Cardiac muscle cell (in vitro differentiated cells and primary cell): ENCODE data around the gene ACACA. TPM values are rescaled to one million over a fixed set of nuclear protein-coding genes. Genes with fewer than 3 reads are reported as not detected.
A peak's percentile ranks its signal among the peaks of the same experiment; 100 is the strongest.

Source experiments
- DNase-seq, 2 donors: peaks; one replicate each; pipeline versions ENCODE4 v3.0.0 to v3.0.0-alpha.2; 2010 to 2017; ENCODE audit warnings: low read depth in 1 of 2, low spot score in 1 of 2
- H3K27ac ChIP-seq: fragments of 200-600 bp; sonication (generic); 2 replicates; pipeline ENCODE4 v1.5.1; 2016
- H3K27me3 ChIP-seq: fragments of 200-600 bp; sonication (generic); 2 replicates; pipeline ENCODE4 v1.6.0; 2016; ENCODE audit warnings: control low read depth
- H3K36me3 ChIP-seq: fragments of 200-600 bp; sonication (generic); 2 replicates; pipeline ENCODE4 v1.5.1; 2016; ENCODE audit warnings: control low read depth
- H3K4me1 ChIP-seq: fragments of 200-600 bp; sonication (generic); 2 replicates; pipeline ENCODE4 v1.8.1; 2017; ENCODE audit warnings: low read depth, mild to moderate bottlenecking, mixed run types
- H3K4me3 ChIP-seq: fragments of 200-600 bp; sonication (generic); 2 replicates; pipeline ENCODE4 v1.5.1; 2016; ENCODE audit warnings: mild to moderate bottlenecking
- H3K9me3 ChIP-seq: fragments of 200-600 bp; sonication (generic); 2 replicates; pipeline ENCODE4 v1.5.1; 2017; ENCODE audit warnings: low read depth, mild to moderate bottlenecking, control low read depth
- polyA plus RNA-seq: library from polyadenylated mRNA; unstranded; fragments of >200 nt; fragmentation: Nextera tagmentation; extraction: Ambion mirVana; gene quantifications from 2 replicates; pipeline ENCODE4 v1.2.1, GENCODE V29; 2016
- total RNA-seq: library from RNA; depleted of rRNA; stranded (reverse); fragments of >200 nt; gene quantifications from 2 replicates; pipeline ENCODE4 v1.2.3, GENCODE V29; 2016
- TF ChIP-seq, protein P1 (sequence below): IDR thresholded peaks from 2 replicates; pipeline ENCODE4 v1.5.1; 2012; ENCODE audit warnings: low read depth, mild to moderate bottlenecking, low read length

The ACACA gene
- total and polyA plus RNA-seq, 2 experiments from 2014 or later = 42.5 to 47.6 TPM

DNA sequence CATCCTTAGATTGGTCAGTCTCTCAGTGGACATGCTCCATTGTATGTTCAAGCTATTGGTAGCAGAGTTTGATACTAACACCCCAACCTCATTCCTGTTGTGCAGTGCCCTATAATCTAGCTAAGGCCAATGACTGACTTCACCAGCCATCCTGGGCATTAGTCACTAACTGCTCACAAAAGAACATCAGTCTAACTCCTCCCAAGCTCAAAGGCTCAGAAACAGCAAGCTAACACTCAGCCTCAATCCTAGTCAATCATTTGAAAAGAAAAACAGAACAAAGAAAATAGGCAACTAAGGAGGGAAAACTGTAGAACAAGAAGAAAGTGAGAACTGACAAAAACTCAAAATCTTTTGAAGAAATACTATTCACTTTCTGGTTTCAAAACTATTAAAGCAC, 229.9 kb downstream of the ACACA start:
- no peaks in the 10 kb centered on the region for H3K27me3 ChIP-seq
- no peak overlapping the region for H3K27ac ChIP-seq
- no peak for DNase-seq
- H3K9me3 ChIP-seq = no peaks in the 10 kb centered on the region
- TF ChIP-seq, protein P1, sequence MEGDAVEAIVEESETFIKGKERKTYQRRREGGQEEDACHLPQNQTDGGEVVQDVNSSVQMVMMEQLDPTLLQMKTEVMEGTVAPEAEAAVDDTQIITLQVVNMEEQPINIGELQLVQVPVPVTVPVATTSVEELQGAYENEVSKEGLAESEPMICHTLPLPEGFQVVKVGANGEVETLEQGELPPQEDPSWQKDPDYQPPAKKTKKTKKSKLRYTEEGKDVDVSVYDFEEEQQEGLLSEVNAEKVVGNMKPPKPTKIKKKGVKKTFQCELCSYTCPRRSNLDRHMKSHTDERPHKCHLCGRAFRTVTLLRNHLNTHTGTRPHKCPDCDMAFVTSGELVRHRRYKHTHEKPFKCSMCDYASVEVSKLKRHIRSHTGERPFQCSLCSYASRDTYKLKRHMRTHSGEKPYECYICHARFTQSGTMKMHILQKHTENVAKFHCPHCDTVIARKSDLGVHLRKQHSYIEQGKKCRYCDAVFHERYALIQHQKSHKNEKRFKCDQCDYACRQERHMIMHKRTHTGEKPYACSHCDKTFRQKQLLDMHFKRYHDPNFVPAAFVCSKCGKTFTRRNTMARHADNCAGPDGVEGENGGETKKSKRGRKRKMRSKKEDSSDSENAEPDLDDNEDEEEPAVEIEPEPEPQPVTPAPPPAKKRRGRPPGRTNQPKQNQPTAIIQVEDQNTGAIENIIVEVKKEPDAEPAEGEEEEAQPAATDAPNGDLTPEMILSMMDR = no peak
- H3K4me3 ChIP-seq = no peak overlapping the region
- no peaks in the 10 kb centered on the region for H3K4me1 ChIP-seq
- peaks cover 17% of the 10 kb centered on the region for H3K36me3 ChIP-seq

DNA sequence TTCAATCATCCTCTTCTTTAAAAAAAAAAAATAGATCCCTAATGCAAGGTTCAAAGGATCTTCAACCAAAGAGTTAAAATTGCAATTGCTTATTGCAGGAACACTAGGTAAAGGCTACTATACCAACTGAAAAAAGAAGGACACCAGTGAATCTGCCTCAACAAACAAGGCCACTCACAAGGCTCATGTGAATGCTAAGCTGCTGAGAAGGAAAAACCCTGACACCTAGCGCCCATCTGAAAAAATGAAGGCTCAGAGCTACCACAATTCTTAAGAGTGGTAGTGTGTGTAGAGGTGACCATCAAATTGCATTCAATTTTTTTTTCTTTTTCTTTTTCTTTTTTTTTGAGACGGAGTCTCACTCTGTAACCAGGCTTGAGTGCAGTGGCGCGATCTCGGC, 232.4 kb downstream of the ACACA start:
- Histone ChIP-seq H3K36me3 (peaks cover 12% of the 10 kb centered on the region), H3K27me3 (no peaks in the 10 kb centered on the region), H3K4me3 (no peak overlapping the region), H3K9me3 (no peaks in the 10 kb centered on the region), H3K4me1 (no peaks in the 10 kb centered on the region), H3K27ac (no peak overlapping the region)
- DNase-seq = peak; percentile 55 to 71
- TF ChIP-seq, protein P1 = peak; percentile 50

DNA sequence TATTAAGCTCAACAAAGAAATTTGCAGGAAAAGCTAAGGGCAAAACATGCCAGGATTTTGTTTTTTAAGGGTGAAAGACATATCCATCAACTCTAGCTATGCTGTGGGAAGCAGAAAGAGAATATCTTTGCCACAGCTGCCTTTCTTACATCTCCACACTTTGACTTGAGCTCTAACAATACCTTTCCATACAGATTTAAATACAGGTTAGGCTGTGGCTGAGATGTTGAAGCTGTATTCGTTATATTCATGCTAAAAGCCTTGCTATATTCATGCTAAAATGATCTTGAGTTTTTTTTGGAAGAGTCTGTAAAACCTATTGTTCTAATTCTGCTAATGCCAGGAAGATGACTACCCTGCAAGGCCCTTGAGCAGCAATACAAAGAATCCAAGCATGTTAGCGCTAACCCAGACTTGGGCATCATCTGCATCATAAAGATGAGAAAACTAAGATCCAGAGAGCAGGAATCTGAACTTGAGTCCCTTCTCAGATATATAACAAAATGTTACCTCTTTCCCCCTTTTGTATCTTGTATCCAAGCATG, 235.7 kb downstream of the ACACA start:
- Histone ChIP-seq H3K4me3 (no peak overlapping the region), H3K4me1 (no peaks in the 10 kb centered on the region), H3K9me3 (no peaks in the 10 kb centered on the region), H3K36me3 (no peaks in the 10 kb centered on the region), H3K27ac (no peak overlapping the region), H3K27me3 (no peaks in the 10 kb centered on the region)
- TF ChIP-seq, protein P1 = no peak
- no peak for DNase-seq

DNA sequence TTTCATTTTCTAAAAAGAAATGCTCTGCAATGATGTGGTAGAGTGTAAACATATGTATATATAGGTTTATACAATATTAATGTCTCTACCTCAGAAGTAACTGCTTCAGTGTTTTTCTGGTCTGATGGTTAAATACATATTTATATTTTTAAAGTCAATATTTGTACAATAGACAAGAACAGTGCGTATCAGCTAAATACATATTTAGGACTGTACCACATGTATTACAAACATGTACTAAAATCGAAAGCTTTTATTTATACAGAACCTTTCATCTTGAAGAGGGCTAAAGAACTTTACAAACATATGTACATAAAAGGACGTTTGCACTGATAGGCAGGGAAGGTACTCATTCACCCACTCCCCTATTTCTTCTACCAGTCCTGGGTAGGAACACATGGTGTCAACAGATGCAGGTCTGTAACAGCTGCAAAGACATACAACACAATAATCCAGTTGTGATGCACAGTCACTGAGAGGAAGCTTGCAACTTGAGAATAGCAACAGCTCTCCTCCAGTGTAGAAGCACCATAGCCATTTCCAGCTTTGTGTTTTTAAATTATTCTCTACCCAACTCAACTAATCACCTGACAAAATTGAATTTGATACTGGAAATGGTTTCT, 237.8 kb downstream of the ACACA start:
- TF ChIP-seq, protein P1 = no peak
- Histone ChIP-seq H3K36me3 (no peaks in the 10 kb centered on the region), H3K4me3 (no peak overlapping the region), H3K27ac (no peak overlapping the region), H3K4me1 (no peaks in the 10 kb centered on the region), H3K27me3 (no peaks in the 10 kb centered on the region), H3K9me3 (no peaks in the 10 kb centered on the region)
- DNase-seq = no peak

DNA sequence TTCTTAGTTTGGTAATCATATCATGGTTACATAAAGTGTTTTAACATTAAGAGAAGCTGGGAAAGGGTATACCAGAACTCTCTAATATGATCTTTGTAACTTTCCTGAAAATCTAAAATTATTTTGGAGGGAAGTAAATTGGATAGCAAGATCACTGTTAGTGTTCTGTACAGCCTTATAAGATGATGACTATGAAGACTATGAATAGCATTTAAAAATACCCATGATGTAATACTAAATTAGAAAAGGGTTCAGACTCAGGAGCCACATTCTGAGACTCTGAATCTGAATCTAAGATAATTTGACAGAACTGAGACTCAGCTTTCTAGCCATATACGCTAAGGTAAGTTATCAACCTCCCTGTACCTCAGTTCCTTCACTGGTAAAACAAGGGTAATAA, 238.9 kb downstream of the ACACA start:
- Histone ChIP-seq H3K36me3 (no peaks in the 10 kb centered on the region), H3K9me3 (no peaks in the 10 kb centered on the region), H3K27me3 (no peaks in the 10 kb centered on the region), H3K4me3 (no peak overlapping the region), H3K27ac (no peak overlapping the region), H3K4me1 (no peaks in the 10 kb centered on the region)
- TF ChIP-seq, protein P1 = no peak
- DNase-seq = no peak
